ENCODE results near the gene TRIP13. TPM values are rescaled to one million over a fixed set of nuclear protein-coding genes. Genes with fewer than 3 reads are reported as not detected.

TRIP13 gene
- total RNA-seq, 1 experiment from 2014 or later, result 42.6 TPM

DNA sequence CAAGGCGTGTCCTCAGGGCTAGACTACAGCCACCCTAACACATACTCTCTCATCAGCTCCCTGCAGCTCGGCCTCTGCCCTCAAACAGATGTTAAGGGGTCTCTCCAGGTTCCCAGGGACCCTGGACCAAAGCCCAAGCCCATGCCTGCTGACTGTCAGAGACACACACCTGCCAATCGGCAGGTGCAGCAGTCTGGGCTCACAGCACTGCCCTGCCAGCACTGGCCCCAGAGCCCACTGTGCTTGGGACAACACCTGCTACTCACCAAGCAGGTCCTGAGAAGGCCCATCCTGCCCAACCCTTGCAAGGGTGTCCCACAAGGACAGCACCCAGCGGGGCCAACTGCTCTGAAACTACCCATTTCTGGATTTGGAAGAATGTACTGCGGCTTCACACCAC, 21.7 kb upstream of the TRIP13 start:
- peaks cover 0 to 6% of the 10 kb centered on the region in 2 experiments; a peak in 3 of 4 replicates for H3K4me1 Mint-ChIP-seq
- Histone ChIP-seq H2AFZ (ENCODE audit: low read length) (no peak overlapping the region), H3K14ac (ENCODE audit: insufficient read depth, low read length) (no peak overlapping the region), H2BK5ac (ENCODE audit: insufficient read length, low read length) (no peak overlapping the region), H3K56ac (ENCODE audit: insufficient read length, low read depth, low read length) (no peak overlapping the region), H3K9me3 (ENCODE audit: control insufficient read depth, low read depth, low read length) (no peaks in the 10 kb centered on the region), H4K20me1 (ENCODE audit: control insufficient read depth, insufficient read depth, insufficient read length) (no peaks in the 10 kb centered on the region), H3K79me1 (ENCODE audit: insufficient read depth, low read depth, low read length, poor library complexity, severe bottlenecking) (no peaks in the 10 kb centered on the region), H2BK120ac (ENCODE audit: low read depth, low read length, poor library complexity, severe bottlenecking) (no peak overlapping the region), H3T11ph (ENCODE audit: low read length) (no peak overlapping the region), H2BK15ac (ENCODE audit: low read depth, low read length) (no peak overlapping the region), H2AK5ac (ENCODE audit: insufficient read length, low read length) (no peak overlapping the region), H4K5ac (ENCODE audit: insufficient read length, low read depth, low read length) (no peak overlapping the region), H3K4me2 (ENCODE audit: insufficient read depth, insufficient read length, low read length) (no peak overlapping the region), H4K8ac (replicated peaks; ENCODE audit: insufficient read length, low read depth, low read length) (no peak overlapping the region), H3K9ac (ENCODE audit: extremely low read depth, insufficient read length, low read length) (no peak overlapping the region), H3K18ac (ENCODE audit: insufficient read length, low read depth, low read length) (no peak overlapping the region), H3K79me2 (ENCODE audit: insufficient read depth, low read length) (no peaks in the 10 kb centered on the region), H2BK12ac (ENCODE audit: insufficient read length, low read depth, low read length) (no peak overlapping the region), H3K4ac (ENCODE audit: low read depth, low read length) (no peak overlapping the region), H3K4me1 (ENCODE audit: insufficient read depth, low read length) (no peaks in the 10 kb centered on the region), H3K23me2 (ENCODE audit: insufficient read length, low read depth, low read length, poor library complexity, severe bottlenecking) (no peaks in the 10 kb centered on the region), H3K23ac (ENCODE audit: insufficient read length, low read depth, low read length) (no peak overlapping the region), H2BK20ac (ENCODE audit: low read depth, low read length, poor library complexity, severe bottlenecking) (no peak overlapping the region), H4K91ac (ENCODE audit: insufficient read length, low read depth, low read length) (no peak overlapping the region), H3K27ac (ENCODE audit: insufficient read length, low read depth, low read length) (no peak overlapping the region), H3K27me3 (ENCODE audit: insufficient read depth, low read length) (no peaks in the 10 kb centered on the region)
- H3K27ac Mint-ChIP-seq, result no peak overlapping the region
- no peaks in the 10 kb centered on the region for H3K27me3 Mint-ChIP-seq (ENCODE audit: low read depth)
- no CpG with 5 or more reads among the region's 5 CpGs for WGBS (ENCODE audit: extremely low coverage, insufficient read length, low lambda C conversion rate)
- no peak for DNase-seq
- peaks cover 56 to 98% (median 81%) of the 10 kb centered on the region in 3 experiments for H3K36me3 Mint-ChIP-seq (ENCODE audit: insufficient read depth in 1 of 3, low read depth in 3 of 3)
- no peaks in the 10 kb centered on the region for H3K9me3 Mint-ChIP-seq
- TF ChIP-seq, protein P1, sequence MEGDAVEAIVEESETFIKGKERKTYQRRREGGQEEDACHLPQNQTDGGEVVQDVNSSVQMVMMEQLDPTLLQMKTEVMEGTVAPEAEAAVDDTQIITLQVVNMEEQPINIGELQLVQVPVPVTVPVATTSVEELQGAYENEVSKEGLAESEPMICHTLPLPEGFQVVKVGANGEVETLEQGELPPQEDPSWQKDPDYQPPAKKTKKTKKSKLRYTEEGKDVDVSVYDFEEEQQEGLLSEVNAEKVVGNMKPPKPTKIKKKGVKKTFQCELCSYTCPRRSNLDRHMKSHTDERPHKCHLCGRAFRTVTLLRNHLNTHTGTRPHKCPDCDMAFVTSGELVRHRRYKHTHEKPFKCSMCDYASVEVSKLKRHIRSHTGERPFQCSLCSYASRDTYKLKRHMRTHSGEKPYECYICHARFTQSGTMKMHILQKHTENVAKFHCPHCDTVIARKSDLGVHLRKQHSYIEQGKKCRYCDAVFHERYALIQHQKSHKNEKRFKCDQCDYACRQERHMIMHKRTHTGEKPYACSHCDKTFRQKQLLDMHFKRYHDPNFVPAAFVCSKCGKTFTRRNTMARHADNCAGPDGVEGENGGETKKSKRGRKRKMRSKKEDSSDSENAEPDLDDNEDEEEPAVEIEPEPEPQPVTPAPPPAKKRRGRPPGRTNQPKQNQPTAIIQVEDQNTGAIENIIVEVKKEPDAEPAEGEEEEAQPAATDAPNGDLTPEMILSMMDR (conservative IDR thresholded peaks at IDR 0.05), result no peak
- no peak overlapping the region for H3K4me3 Mint-ChIP-seq

Measured in H9 (cell line).